ENCODE results near the gene MAN1A2. TPM values are rescaled to one million over a fixed set of nuclear protein-coding genes. Genes with fewer than 3 reads are reported as not detected.

Gene MAN1A2
- total RNA-seq, 4 donors from 2014 or later = 28.9 to 46.2 (median 35.0) TPM

DNA sequence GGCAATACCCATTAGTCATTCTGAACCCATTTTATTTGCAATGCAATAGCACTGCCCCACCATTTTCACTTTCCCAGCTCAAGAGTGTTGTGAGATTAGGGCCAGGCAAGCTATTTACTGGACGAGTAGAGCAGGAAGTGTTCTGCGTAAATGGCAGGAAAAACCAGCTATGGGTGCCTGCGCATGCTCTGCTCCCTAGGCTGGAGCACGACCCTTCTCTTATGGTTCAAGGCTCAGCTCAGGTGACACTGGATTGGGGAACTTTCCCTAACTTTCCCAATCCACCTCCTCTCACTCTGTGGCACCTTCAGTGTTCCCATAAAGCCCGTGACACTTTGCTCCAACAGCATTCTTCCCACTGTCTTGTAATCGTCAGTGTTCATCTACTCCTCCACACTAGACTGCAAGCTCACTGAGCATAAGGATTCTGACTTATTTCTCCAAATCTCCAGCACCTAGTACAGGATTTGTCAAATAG lies 3.6 kb upstream of the MAN1A2 start:
- TF ChIP-seq, protein P1, sequence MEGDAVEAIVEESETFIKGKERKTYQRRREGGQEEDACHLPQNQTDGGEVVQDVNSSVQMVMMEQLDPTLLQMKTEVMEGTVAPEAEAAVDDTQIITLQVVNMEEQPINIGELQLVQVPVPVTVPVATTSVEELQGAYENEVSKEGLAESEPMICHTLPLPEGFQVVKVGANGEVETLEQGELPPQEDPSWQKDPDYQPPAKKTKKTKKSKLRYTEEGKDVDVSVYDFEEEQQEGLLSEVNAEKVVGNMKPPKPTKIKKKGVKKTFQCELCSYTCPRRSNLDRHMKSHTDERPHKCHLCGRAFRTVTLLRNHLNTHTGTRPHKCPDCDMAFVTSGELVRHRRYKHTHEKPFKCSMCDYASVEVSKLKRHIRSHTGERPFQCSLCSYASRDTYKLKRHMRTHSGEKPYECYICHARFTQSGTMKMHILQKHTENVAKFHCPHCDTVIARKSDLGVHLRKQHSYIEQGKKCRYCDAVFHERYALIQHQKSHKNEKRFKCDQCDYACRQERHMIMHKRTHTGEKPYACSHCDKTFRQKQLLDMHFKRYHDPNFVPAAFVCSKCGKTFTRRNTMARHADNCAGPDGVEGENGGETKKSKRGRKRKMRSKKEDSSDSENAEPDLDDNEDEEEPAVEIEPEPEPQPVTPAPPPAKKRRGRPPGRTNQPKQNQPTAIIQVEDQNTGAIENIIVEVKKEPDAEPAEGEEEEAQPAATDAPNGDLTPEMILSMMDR (IDR thresholded peaks at IDR 0.05) = no peak
- TF ChIP-seq POLR2AphosphoS5 (IDR thresholded peaks at IDR 0.05) (no peak), EP300 (IDR thresholded peaks at IDR 0.05) (no peak), POLR2A (IDR thresholded peaks at IDR 0.05) (no peak)
- Histone ChIP-seq H3K9me3 (no peaks in the 10 kb centered on the region), H3K27ac (no peak overlapping the region), H3K27me3 (no peaks in the 10 kb centered on the region), H3K4me1 (peaks cover 27% of the 10 kb centered on the region), H3K36me3 (no peaks in the 10 kb centered on the region), H3K4me3 (no peak overlapping the region)
- whole genome bisulfite sequencing = 52% methylated on average over 6 of the region's 6 CpGs
- DNase-seq (ENCODE audit: low spot score in 2 of 2) = no peak

DNA sequence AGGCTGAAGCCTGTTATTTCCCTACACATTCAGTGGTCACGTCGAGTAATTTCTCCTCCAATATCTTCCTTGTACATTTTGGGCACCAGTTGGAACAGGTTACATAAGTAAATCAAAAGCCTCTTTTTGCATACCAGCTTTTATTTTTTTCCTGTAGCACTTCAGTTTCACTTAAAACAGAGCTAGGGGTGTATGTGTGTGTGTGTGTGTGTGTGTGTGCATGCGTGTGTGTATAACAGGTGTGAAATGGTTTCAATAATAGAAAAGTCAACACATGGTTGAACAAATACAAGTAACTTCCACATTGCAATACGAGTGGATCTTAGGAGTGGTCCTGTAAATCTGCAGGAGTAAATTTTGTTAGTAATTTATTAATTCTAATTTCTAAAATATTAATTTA lies 3.0 kb upstream of the MAN1A2 start:
- WGBS = 60% methylated on average over 4 of the region's 4 CpGs
- H3K4me1 ChIP-seq = peaks cover 32% of the 10 kb centered on the region
- no peaks in the 10 kb centered on the region for H3K36me3 ChIP-seq
- TF ChIP-seq EP300 (IDR thresholded peaks at IDR 0.05) (no peak), POLR2A (IDR thresholded peaks at IDR 0.05) (no peak), POLR2AphosphoS5 (IDR thresholded peaks at IDR 0.05) (no peak)
- TF ChIP-seq, protein P1 (IDR thresholded peaks at IDR 0.05) = no peak
- no peaks in the 10 kb centered on the region for H3K27me3 ChIP-seq
- H3K9me3 ChIP-seq = no peaks in the 10 kb centered on the region
- no peak overlapping the region for H3K27ac ChIP-seq
- no peak for DNase-seq (ENCODE audit: low spot score in 2 of 2)
- no peak overlapping the region for H3K4me3 ChIP-seq

DNA sequence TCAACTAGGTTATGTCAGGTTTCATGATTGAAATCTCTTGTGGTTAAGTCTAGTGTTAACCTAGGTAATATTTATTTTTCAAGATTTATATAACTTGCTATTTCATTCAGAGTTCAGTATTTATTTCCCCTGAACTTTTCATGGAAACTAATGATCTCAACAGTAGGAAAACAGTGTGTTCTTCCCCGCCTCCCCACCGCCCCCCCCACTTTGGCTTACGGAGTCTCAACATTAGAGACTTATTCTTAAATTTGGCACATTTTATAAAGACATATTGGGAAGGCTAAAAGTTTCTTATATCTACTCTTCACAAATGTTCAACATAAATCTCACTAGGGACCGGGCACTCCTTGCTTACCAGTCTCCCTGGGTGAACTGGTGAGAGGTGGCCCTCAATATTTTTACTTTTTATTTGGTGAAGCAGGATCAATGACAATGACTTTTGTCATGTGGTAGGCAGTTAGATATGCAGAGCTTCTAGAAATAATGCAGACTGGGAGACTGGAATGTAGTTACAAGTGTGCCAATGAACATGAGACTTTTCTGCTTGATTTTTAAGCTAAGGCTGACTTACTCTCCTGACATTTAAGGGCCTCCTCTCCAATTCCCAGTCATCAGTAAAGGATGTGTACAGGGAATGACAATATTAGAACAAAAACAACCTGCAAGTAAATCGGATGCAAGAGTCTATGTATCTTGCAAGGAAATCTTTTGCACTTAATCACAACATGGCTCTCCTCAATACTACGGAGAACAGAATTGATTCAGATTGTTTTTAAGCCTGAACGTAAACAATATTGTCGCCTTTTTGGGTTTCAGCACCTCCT lies 1.7 kb upstream of the MAN1A2 start:
- Histone ChIP-seq H3K4me3 (peak overlapping the region; percentile 97), H3K27ac (peak overlapping the region; percentile 99), H3K36me3 (no peaks in the 10 kb centered on the region), H3K9me3 (no peaks in the 10 kb centered on the region), H3K4me1 (peaks cover 43% of the 10 kb centered on the region), H3K27me3 (no peaks in the 10 kb centered on the region)
- DNase-seq (ENCODE audit: low spot score in 2 of 2) = no peak
- no peak for TF ChIP-seq POLR2A (IDR thresholded peaks at IDR 0.05)
- TF ChIP-seq POLR2AphosphoS5 (IDR thresholded peaks at IDR 0.05) = no peak
- TF ChIP-seq, protein P1 (IDR thresholded peaks at IDR 0.05) = no peak
- TF ChIP-seq EP300 (IDR thresholded peaks at IDR 0.05) = no peak
- 45% methylated on average over 8 of the region's 8 CpGs for WGBS

- 2% methylated on average over 11 of the region's 75 CpGs for WGBS
- TF ChIP-seq POLR2AphosphoS5 (IDR thresholded peaks at IDR 0.05) (no peak), POLR2A (IDR thresholded peaks at IDR 0.05) (peak in 1 of 2 donors; percentile 17), EP300 (IDR thresholded peaks at IDR 0.05) (no peak)
- TF ChIP-seq, protein P1 (IDR thresholded peaks at IDR 0.05) = no peak
- DNase-seq (ENCODE audit: low spot score in 2 of 2) = peak; percentile 87 to 88
Measured at GRCh38 chr1:117366177-117367045, 838 bp upstream of the MAN1A2 start.

More at GRCh38 chr1:117366177-117367045, 838 bp upstream of the MAN1A2 start:
- Histone ChIP-seq H3K27ac (peak overlapping the region; percentile 99), H3K4me3 (peak overlapping the region; percentile 97), H3K36me3 (no peaks in the 10 kb centered on the region), H3K4me1 (peaks cover 50% of the 10 kb centered on the region), H3K9me3 (no peaks in the 10 kb centered on the region), H3K27me3 (no peaks in the 10 kb centered on the region)
